Activated CD8-positive, alpha-beta memory T cell treated with anti-CD3 and anti-CD28 coated beads, Interleukin-2, amount 50 U/mL, for 24 hours (primary cell): Measurements from ENCODE around the gene MAGEF1.
"Not testable (repeated sequence)": the region's sequence is repeated elsewhere in the genome, so short reads cannot be mapped to it uniquely, and the experiment has no call there.

Source experiments
- DNase-seq: peaks from one replicate; pipeline ENCODE4 v3.0.0-alpha.2; 2020; ENCODE audit errors: extremely low read depth

The MAGEF1 gene

GRCh38 chr3:184742676-184743135, 30.8 kb upstream of the MAGEF1 start:
- DNase-seq, result no peak

DNA sequence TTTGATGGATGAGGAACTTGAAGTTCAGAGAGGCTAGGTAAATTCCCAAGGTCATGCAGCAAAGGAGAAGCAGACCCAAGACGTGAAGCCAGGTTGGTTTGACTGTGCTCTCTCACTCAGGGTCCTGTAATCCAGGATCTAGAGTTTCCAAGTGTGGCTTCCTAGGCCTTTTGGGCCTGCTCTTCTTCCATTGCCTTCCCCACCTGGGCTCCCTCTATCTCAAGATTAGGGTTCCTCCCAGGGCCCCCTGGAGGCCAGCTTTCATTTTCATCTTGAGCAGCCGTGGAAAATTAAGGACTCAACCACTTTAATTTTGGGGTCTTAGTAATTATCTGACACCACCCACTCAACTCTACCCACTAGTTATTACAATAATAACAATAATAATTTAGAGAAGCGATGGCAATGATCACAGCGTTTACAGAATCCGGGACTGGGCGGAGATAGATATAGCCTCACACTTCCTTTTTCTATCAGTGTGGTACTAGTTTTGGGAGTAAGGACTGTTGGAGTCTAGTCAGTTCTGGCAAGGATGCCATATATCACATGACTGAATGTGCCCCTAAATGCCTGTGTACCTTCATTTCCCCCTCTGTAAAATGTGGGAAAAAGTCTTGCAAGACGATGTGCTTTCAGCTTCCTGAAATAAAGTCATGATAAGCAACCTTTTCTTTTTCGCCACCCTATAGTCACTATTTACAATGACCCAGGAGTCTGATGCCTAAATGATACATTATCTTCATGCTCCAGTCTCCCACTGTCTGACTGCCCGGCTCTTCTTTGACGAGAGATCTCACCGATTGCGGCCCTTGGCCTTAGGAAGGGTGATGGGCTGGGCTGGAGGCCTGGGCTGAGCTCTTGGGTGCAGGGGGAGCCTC, 30.2 kb upstream of the MAGEF1 start:
- no peak for DNase-seq

GRCh38 chr3:184741259-184741556, 29.3 kb upstream of the MAGEF1 start:
- no peak for DNase-seq

DNA sequence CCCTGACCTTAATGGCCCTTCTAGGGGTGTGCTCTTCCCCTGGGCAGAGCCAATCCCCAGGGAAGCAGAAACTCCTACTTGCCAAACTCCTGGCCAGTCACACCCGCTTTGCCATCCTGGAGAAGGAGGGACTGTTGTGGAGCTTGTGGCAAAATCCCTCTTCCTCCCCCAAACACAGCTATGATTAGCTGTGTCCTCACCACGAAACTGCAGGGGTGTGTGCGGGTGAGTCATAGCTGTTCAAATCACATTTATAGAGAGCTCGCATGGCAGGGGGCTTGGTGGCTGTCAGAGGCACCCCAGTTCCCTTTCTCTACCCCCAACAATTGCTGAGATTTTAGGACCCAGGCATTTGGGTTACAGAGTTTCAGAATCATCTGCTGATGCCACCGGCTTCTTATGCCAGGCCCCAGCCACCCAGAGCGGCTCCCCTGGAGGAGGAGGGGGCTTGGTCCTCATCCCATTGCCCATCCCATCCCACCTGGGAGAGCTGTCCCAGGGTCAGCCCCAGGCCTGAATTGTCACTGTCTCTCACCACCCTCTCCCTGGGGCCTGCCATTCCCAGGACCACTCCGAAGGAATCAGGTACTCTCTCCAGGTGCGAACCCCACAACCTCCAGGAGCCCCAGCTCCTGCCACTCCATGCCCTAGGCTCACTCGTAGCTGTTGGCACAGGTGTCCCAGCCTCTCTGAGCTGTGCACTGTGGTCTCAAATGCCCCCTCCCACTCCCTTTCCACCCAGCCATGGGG, 28.8 kb upstream of the MAGEF1 start:
- DNase-seq, result no peak

DNA sequence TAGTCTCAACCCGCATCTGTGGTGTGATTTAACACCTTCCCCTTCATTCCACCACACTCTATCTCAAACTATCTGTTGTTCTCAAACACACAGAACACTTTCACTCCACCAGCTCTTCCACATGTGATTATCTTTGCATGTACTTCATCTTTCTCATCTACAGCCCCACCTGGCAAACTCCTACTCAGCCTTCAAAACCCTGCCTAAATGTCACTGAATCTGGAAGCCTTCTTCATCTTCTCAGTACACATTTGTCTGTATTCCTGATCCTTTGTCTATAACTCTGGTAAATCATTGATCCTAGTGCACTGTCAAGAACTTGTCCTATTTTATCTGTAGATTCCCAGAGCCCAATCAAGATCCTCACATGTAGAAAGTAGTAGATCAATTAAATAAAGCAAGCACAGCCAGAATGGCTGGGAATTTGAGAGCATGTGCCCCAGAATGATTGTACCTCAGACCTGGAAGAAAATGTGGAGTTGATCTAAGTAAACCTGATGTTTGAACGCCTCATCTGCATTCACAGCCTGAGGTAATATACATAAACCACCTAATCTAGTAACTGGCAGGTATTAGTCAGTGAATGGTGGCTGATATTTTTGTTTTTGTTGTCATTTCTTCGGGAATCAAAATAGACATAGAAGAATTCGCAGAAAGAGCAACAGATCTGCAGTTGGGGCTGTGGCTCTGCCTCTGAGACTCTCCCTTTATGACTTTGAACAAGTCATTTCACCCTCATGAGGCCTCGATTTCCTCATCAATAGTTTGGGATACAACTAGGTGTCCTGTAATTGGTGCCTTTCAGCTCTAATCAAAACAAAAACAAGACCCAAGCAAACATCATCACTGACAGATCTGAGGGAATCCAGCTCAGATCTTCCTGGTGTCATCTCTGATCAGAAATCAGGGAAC, 28.0 kb upstream of the MAGEF1 start:
- DNase-seq, result no peak

- DNase-seq, result no peak
Observed at GRCh38 chr3:184738982-184739381, 27.1 kb upstream of the MAGEF1 start.

- DNase-seq, result no peak
Observed at GRCh38 chr3:184738506-184738890, 26.6 kb upstream of the MAGEF1 start.

- no peak for DNase-seq
Observed at GRCh38 chr3:184737641-184738505, 26.0 kb upstream of the MAGEF1 start.

GRCh38 chr3:184737063-184737462, 25.2 kb upstream of the MAGEF1 start:
- DNase-seq, result no peak

GRCh38 chr3:184734903-184735701, 23.2 kb upstream of the MAGEF1 start:
- DNase-seq, result no peak

DNA sequence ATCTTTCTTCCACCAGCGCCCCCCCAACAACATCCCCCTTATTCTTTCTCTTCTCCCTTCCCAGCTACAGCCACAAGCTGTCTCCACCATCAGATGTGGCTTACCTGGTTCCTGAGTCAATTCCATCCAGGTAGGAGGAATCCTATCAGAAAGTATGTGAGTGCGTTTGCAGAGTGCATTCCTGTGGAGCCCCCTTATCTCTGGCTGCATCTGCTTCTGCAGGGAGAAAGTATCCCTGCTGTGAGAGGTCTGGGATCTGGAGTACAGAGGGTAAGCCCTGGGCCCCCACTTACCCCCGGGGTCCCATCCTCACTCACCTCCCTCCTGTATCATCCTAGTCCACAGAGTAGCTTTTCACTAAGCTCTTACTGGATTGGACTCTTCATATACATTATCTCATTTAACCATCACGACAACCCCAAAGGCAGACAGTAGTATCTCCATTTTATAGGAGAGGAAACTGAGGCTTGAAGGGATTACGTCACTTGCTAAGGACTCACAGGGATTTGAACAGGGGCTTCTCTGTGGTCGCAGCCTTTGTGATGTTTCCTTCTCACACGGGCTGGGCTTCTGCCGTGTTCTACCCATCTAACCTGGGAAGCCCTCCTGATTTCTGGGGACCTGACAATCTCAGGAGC, 22.2 kb upstream of the MAGEF1 start:
- no peak for DNase-seq

DNA sequence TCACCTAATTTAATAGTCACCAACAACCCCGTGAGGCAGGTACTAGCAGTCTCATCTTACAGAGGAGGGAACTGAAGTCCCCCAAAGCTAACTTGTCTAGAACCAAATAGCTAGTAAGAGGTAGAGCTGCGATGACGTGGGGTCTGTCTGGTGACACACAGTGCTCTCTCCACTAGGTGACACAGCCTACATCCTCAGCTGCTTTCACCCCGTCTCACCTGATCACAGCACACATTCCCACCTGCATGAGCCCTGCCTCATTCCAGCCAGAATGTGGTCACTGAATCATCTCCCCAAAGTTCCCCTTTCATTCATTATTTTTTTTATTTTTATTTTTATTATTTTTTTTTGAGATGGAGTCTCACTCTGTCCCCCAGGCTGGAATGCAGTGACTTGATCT, 21.3 kb upstream of the MAGEF1 start:
- no peak for DNase-seq

DNA sequence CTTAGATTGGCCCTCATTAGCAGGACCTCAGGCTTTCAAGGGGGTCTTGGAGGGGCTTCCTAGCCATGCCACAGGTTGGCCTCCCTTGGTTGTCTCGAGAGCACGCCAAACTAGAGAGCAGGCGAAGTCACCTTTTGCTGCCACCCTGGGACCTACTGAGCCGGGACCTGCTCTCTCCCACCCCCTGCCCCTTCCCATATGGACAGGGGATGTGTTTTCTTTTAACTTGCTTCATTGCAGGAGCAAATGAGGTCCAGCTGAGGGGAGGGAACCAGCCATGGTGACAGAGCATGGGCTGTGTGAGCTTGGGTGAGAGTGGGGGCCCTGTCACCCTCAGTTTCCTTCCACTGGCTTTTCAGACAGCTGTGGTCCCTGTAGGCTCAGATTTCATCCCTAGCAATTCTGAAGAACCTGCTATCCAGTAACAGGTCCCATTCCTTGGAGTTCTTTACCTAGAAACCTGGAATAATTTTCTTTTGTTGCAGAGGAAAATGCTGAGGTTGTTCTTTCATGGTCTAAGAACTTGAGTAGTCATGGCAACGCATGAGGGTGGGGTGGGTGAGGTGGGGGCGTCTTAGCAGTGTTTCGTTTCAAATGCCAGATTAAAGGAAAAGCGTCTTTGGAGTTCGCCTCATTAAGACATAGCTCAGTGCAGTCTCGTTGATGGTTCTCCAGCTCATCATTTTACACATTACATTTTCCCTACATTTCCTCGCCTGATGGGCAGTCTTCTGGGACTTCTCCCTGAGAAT, 20.1 kb upstream of the MAGEF1 start:
- DNase-seq, result no peak

GRCh38 chr3:184730924-184731323, 19.1 kb upstream of the MAGEF1 start:
- DNase-seq, result no peak

- DNase-seq, result not testable (repeated sequence)
Observed at GRCh38 chr3:184729154-184729553, 17.3 kb upstream of the MAGEF1 start.

DNA sequence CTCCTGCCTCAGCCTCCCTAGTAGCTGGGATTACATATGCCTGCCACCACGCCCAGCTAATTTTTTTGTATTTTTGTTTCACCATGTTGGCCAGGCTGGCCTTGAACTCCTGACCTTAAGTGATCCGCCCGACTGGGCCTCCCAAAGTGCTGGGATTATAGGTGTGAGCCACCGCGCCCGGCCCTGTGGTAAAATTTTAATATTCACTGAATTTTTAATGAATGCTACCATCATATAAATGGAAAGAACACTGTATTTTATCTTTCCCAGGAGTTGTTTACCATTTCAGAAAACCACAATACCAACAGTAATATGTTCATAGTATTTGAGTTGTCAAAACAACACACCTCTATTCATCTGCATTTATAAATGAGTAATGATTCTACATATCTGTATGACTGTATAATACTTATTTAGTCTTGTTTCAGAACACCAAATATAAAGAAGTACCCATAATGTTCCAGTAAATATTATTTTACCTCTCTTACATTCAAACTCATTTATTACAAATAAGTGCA, 16.2 kb upstream of the MAGEF1 start:
- DNase-seq, result no peak

DNA sequence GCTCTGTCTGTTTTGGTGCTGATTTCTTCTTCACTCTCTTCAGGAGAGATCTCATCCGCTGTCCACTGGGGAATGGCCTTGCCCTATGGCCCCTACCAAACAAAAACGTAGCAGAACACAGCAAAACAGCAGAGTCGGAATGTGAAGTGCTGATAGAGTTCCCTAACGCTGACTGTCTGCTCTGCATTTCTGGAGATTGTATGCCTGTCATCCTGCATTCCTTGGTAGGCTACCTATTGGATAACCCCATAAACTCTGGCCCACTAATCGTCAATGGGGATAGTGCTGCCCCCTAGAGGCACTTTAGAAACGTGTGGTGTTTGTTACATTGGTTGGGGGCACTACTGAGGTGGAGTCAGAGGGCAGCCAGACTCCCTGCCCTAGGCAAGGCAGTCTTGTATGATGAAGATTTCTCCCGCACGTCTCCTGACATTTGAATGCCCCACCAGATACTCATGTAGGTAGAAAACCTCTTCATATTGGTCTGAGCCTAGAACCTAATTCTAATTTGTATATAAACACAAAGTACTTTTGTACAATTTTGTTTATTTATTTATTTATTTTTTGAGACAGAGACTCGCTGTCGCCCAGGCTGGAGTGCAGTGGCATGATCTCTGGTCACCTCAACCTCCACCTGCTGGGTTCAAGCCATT, 15.6 kb upstream of the MAGEF1 start:
- no peak for DNase-seq

- DNase-seq, result no peak
Observed at GRCh38 chr3:184726497-184726896, 14.6 kb upstream of the MAGEF1 start.
